ENCODE measurements around the gene DNAJC12. TPM values are rescaled to one million over a fixed set of nuclear protein-coding genes. Genes with fewer than 3 reads are reported as not detected.
"Not testable (repeated sequence)": the region's sequence is repeated elsewhere in the genome, so short reads cannot be mapped to it uniquely, and the experiment has no call there.

The DNAJC12 gene
- polyA plus RNA-seq (2014; cell fraction: cytosol; rRNA removed): 57.7 and 68.6 TPM in 2 replicates
- 45.8 and 47.0 TPM in 2 replicates for polyA plus RNA-seq (2014; cell fraction: nucleus; rRNA removed)

DNA sequence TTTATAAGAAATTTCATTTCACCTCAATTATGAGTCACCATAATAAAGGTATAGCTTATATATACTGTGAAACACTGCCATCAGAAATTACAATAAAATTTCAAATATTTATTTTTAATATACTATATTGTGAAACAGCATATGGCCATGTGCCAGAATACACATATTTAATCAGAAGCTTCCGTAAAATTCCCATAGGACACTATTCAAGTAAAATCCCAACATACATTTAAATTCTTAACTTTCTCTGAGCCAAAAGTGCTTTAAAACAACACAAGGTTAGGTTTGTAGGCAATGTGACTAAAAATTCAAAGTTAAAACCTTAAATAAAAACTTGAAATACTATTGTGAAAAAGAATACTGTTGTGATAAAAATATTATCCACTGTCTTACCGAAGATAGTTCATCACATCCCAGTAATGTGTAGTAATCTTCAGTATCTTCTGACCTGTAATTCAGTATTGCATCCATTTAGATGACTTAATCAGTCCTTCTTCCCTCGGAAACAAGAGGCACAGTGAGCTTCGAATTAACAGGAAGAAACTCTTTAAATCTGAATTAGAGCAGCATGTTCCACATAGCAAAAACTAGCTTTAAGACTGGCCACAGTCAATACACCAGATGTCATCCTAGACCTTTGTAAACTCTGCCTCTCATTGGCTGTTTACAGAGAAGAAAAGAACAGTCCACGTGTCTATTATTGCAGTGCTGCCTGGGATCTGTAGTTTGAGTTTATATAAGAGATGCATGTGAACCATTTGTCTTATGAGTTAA, at the start of gene DNAJC12:
TSS of gene DNAJC12 (minus strand) at position 648 of the 774 bp plus-strand sequence. CDS start at position 471, 177 bp downstream.
- DNase-seq (ENCODE audit: low spot score): peak; percentile 87

DNA sequence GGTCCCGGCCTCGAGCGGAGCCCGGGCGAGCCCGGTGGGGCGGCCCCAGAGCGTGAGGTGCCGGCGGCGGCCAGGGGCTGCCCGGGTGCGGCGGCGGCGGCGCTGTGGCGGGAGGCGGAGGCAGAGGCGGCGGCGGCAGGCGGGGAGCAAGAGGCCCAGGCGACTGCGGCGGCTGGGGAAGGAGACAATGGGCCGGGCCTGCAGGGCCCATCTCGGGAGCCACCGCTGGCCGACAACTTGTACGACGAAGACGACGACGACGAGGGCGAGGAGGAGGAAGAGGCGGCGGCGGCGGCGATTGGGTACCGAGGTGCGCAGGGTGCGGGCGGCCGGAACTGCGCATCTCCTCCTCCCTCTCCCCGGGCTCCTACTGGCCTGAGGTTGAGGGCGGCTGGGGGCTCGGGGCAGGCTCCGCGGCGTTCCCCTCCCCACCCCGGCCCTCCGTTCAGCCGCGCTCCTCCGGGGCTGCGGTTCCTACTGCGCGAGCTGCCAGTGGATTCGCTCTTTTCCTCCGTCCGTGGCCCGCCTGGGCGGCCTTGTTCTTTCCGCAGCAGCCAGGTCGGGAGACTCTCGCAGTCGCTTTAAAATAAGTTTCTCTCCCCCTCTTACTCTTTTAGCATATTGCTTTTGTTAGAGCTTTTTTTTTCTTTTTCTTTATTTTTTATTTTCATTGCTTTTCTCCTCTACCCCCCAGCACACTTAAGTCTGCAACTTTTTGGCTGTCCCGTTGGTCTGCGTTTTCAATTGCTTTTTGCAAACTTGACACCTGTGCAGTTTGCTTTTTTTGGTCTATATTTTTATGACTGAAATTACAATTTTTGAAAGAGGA, 47.1 kb upstream of the DNAJC12 start:
- DNase-seq (ENCODE audit: low spot score): peak; percentile 85

DNA sequence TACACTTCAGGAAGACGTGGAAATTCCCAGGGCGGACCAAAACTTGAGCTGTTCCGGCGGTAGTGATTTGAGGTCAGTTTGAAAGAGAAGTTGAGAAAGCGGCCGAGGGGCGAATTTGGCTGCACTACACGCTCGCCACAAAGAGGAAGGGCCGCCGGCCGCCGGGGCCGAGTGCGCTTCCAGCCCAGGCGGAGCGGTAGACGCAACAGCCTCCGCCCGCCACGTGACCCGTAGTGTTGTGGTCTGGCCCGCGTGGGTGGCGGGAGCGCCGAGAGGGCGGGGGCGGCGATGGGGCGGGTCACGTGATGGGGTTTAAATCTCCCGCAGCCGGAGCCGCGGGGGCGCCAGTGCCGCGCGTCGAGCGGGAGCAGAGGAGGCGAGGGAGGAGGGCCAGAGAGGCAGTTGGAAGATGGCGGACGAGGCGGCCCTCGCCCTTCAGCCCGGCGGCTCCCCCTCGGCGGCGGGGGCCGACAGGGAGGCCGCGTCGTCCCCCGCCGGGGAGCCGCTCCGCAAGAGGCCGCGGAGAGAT, 46.4 kb upstream of the DNAJC12 start, which contains the start of gene SIRT1:
TSS of gene SIRT1 (plus strand) at position 344 of the 529 bp plus-strand sequence. CDS start at position 410, 66 bp downstream.
- peak; percentile 96 for DNase-seq (ENCODE audit: low spot score)

DNA sequence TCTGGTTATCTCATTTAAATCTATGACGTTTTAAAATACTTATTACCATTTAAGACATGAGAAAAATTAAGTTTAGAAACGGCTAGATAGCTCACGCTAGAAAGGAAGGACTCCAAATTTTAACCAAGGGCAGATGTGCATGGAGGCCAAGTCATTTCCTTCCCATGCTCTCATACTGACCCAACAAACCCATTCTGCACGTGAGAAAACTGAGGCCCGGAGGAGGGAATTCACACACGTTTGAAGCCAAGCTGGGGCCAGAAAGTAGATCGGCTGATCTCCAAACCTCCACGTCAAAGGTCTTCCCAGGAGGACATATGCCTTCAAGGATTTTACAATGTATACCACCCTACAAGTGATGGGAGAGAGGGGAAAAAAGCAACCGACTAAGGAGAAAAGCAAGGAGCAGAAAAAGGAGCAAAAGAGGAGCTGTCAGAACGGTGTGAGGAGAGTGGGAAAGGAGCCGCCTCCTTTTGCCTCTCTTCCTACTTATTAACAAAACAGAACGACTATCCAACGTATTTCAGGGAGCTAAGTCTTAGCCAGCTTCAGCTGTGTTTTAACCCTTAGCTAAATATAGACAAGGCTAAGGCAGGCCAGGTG, 45.8 kb upstream of the DNAJC12 start:
- no peak for DNase-seq (ENCODE audit: low spot score)

DNA sequence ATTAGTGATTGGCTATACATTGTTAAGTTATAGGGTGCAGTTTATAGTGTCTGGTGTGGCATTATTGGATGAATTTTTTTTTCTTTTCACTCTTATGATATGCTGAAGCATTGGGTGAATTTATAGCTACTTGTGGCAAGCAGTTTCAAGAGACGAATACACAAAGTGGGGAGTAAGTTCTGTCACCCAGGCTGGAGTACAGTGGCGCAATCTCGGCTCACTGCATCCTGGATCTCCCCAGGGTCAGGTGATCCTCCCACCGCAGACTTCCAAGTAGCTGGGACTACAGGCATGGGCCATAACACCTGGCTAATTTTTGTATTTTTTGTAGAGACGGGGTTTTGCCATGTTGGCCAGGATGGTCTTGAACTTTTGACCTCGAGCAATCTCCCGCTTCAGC, 40.1 kb upstream of the DNAJC12 start:
- DNase-seq (ENCODE audit: low spot score): no peak

DNA sequence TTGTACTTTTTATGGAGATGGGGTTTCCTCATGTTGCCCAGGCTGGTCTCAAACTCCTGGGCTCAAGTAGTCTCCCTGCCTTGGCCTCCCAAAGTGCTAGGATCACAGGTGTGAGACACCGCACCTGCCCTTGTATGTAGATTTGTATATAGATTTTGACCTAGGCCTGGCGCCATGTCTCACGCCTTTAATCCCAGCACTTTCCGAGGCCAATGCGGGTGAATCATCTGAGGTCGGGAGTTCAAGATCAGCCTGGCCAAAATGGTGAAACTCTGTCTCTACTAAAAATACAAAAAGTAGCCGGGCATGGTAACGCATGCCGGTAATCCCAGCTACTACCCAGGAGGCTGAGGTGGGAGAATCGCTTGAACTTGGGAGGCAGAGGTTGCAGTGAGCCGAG, 39.4 kb upstream of the DNAJC12 start:
- not testable (repeated sequence) for DNase-seq (ENCODE audit: low spot score)

DNA sequence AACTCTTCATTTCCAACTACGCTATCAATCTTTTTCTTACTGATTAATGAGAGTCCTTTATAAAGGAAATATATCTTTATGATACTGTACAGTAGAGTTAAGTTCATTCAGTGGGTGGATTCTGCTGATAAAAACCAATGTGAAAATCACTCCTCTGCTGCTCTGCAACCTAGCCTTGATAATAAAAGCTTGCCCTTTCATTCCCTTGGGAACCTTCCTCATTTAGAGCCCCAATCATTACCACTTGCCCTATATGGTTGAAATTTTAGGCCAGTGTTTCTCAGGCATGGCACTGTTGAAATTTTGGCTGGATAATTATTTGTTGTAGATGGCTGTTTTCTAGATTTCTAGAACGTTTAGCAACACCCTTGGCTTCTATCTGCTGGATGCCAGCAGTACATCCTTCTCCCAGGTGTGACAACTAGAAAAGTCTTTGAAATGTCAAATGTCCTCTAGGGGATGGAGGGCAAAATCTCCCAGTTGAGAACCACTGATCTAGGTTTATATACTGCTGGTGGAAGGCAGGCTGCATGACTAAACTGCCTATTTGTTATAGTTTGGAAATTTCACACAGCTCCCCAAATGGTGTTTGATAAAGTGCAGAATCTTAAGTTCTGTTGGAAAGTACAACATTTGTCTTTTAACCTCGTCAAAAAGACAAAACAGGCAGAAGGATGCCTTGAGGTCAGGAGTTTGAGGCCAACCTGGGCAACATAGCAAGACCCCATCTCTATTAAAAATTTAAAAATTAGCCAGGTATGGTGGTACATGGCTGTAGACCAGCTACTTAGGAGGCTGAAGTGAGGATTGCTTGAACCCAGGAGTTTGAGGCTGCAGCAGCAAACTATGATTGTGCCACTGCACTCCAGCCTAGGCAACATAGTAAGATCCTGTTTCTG, 37.6 kb upstream of the DNAJC12 start:
- no peak for DNase-seq (ENCODE audit: low spot score)

DNA sequence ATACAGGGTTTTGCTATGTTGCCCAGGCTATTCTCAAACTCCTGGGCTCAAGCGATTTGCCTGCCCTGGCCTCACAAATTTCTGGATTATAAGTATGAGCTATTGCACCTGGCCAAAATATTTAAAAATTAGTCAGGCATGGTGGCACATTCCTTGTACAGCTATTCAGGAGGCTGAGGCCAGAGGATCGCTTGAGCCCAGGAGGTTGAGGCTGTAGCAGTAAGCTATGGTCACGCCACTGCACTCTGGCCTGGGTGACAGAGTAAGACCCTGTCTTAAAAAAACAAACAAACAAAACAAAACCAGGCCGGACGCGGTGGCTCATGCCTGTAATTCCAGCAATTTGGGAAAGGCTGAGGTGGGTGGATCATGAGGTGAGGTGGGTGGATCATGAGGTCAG, 32.0 kb upstream of the DNAJC12 start:
- no peak for DNase-seq (ENCODE audit: low spot score)

DNA sequence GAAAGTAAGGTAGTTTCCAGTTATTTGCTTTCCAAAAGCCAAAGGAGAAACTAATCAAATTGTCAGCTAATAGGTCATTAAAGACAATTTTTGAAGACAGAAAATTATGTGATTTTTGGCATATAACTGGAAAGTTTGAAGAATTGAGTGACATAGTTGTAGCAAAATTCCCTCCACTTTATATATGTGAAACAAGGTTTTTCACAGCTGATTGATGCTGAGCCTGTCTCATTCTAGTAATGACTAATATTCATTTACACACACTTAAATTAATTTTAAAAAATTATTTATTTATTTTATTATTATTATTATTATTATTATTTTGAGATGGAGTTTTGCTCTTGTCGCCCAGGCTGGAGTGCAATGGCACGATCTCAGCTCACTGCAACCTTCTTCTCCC, 30.1 kb upstream of the DNAJC12 start:
- DNase-seq (ENCODE audit: low spot score): no peak

DNA sequence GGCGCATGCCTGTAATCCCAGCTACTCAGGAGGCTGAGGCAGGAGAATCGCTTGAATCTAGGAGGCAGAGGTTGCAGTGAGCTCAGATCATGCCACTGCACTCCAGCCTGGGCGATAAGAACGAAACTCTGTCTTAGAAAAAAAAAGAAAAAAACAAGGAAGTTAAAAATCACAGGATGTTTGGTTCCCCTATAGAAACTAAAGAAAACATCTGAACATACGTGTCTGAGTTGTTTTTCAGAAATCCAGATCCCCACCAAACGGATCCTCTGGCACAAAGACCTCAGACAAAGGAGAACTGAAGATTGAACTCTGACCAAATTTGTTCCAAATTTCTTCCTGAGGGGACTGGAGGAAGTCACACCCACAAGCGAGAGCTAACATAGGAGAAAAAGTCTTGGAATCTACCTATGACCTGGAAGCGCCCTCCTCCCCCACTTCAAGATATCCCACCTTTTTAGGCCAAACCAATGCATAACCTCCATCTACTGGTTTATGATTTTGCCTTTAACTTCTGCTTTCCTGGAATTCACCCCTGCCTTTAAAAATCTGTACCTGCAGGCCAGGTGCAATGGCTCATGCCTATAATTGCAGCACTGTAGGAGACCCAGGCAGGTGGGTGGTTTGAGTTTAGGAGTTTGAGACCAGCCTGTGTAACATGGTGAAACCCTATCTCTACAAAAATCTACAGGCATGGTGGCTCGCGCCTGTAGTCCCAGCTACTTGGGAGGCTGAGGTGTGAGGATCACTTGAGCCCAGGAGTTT, 26.8 kb upstream of the DNAJC12 start:
- no peak for DNase-seq (ENCODE audit: low spot score)

DNA sequence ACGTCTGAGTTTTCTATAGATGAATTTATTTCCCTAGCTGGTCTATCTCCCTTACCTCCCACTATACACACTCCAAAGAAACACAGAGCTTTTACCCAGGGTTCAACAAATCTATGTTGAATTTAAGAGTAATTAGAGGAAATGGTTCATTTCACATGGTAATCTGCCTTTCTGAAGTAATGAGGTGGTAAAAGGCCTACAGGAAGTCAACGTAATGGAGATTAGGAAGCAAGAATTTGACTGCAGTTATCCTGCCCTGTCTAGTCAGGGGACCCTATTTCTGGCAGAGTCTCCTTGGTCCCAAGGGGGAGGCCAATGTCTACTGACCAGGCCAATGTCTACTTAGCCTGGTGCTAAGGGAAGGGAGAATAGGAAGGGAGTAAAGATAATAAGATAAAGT, 25.1 kb upstream of the DNAJC12 start:
- no peak for DNase-seq (ENCODE audit: low spot score)

DNA sequence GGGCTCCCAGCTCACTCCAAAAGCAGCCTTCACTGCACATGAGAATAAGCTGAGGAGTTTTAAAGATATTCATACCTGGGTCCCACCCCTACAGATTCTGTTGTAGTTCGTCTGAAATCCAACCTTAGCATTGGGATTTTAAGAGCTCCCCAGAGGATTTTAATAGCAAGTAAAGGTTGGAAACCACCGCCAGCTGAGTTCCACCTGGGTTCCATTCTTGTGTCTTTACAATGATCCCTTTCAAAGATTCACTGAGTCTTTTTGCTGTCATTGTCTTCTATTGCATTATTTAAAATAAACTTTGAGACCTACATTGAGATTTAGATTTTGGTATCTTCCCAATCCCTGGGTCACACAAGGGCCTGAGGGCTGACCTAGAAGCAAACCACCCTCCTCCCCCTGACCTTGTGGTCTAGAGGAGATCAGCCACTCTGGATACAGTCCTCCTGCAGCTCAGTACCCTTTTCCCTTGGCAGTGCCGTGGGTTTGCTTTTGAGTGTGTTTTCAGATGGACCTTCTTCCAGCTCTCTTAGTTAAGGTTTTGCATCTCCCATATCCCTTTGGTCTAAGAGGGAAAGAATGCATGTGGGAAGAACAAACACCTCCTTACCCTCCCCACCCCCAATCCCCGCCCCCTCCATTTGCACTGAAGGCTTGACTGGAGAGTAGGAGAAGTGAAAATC, 23.9 kb upstream of the DNAJC12 start:
- DNase-seq (ENCODE audit: low spot score): no peak

DNA sequence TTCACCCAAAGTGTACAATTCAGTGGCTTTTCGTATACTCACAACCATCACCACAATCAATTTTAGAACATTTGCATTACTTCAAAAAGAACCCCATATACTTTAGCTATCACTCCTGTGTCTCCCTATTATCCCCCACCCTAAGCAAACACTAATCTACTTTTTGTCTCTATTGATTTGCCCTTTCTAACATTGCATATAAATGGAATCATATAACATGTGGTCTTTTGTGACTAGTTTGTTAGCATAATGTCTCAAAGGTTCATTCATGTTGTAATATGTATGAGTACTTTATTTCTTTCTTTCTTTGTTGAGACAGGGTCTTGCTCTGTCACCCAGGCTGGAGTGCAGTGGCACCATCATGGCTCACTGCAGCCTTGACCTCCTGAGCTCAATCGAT, 21.0 kb upstream of the DNAJC12 start:
- DNase-seq (ENCODE audit: low spot score): no peak

DNA sequence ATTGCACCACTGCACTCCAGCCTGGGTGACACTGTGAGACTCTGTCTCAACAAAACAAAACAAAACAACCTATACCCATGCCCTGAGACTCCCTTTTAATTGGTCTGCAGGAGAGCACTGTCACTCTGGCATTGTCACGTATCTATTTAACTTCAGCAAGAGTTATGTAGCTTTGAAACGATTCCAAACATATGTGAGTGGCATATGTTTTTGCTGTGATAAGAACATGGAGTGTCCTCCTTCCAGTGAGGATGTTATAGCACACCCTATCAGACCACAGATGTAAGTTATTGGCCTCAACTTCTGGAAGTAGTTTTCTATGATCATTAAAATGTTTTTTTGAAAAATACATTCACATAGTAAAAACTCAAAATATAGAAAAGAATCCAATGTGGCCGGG, 15.5 kb upstream of the DNAJC12 start:
- DNase-seq (ENCODE audit: low spot score): no peak

DNA sequence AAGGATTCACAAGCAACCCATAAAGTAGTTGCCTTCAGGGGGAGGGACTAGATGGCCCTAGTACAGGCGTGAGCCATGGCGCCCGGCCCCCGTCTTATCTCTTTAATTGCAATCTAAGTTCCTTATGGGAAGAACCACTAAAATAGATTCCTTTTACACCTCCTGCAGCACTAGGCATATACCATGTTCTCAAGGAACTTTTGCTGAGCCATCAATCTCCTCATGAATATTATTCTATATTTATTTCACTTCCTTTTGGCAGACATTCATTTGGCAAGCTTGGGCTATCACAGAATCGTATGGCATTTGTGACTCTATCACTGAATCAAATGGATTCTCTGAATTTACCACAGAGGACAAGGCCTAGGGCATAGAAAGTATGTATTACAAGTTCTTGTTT, 14.8 kb upstream of the DNAJC12 start:
- DNase-seq (ENCODE audit: low spot score): no peak

DNA sequence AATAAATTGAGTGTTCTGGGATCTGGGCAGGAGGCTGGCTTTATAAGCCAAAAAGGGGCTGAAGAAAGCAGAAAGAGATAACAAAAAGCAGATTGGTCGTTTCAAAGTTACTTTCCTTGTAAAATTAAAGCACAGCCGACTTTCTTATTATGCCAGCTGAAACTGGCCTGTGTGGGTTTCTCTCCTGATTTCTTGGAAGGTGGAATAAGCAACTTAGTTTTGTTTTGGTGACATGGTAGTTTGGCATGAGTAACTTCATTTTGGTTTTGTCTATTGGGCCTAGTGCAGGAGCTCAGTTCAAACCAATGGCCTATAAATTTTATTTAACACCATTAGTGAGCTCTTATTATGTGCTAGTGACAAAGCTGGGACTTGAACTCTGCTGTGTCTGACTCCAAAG, 13.2 kb upstream of the DNAJC12 start:
- no peak for DNase-seq (ENCODE audit: low spot score)

DNA sequence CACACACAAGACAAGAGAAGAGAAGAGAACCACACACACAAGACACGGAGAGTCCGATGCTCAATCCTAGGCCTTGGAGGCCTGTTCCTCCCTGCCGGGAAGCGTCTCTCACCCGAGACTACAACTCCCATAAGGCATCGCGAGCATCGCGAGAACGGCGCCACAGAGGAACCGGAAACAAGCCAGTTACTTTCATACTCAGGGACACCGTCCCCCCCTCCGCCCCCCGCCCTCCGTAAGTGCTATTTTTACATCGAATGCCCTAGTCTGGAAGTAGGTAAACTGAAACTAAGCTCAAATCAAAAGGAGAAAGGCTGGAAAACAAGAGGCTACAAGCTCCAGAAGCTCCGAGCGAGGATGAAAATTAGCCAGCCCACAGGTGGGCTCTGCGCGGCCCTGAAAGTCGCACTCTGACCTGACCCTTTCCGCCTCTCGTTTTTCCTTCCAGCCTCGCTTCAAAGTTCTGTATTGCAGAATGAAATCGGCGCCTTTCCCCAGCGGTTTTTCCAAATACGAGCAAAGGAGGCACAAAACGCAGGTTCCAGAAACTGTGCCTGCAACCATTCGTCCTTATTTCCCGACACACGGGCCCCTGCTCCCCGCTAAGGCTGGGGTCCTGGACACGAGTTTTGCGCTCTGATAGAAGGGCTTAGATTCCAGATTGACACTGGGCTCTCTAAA, 11.5 kb upstream of the DNAJC12 start:
- peak; percentile 93 for DNase-seq (ENCODE audit: low spot score)

DNA sequence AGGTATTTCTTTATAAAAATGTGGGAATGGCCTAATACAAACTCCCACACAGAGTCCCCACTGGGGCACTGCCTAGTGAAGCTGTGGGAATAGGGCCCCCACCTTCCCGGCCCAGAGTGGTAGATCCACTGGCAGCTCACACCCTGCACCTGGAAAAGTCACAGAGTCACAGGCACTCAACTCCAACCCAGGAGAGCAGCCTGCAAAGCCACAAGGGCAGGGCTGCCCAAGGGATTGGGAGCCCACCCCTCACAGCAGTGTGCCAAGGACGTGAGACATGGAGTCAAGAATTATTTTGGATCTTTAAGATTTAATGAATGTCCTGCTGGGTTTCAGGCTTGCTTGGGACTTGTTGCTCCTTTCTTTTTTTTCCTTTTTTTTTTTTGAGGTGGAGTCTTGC, 5.3 kb upstream of the DNAJC12 start:
- DNase-seq (ENCODE audit: low spot score): no peak

DNA sequence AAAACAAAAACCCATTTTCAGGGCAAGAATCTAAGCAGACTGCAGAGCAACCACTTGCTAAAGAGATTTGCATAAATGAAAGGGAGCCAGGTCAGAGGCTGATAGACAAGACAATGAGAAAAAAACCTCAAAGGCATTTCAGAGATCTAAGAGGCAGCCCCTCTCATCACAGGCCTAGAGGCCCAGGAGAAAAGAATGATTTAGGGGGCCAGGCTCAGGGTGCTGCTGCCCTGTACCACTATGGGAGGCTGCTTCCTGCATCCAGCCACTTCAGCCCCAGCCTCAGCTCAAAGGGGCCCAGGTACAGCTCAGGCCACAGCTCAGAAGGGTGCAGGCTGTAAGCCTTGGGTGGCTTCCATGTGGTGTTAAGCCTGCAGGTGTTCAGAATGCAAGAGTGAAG, 3.7 kb upstream of the DNAJC12 start:
- no peak for DNase-seq (ENCODE audit: low spot score)
